Measurements from ENCODE around the gene SSR4. TPM values are rescaled to one million over a fixed set of nuclear protein-coding genes. Genes with fewer than 3 reads are reported as not detected.

SSR4 gene
- total RNA-seq, 4 donors from 2014 or later: 100 to 115 (median 109) TPM

- intact Hi-C loops (cut with DNase I): no loop called here
- no peaks in the 10 kb centered on the region for H3K27me3 ChIP-seq
- H3K36me3 ChIP-seq: no peaks in the 10 kb centered on the region
- no peak overlapping the region for H3K4me3 ChIP-seq
- no peaks in the 10 kb centered on the region for H3K9me3 ChIP-seq
- H3K4me1 ChIP-seq: peaks cover 1 to 23% (median 18%) of the 10 kb centered on the region in 4 donors
- no peak for DNase-seq (ENCODE audit: extremely low spot score)
- WGBS: 84% methylated on average over 8 of the region's 10 CpGs
- no peak overlapping the region for H3K27ac ChIP-seq (replicated peaks in 1 of 4)
- no peak for TF ChIP-seq EP300 (IDR thresholded peaks at IDR 0.05)
- TF ChIP-seq POLR2AphosphoS5 (IDR thresholded peaks at IDR 0.05): no peak
- no peak for TF ChIP-seq CTCF (IDR thresholded peaks at IDR 0.05)
- TF ChIP-seq POLR2A (IDR thresholded peaks at IDR 0.05; ENCODE audit: low read depth): no peak
These were observed 29.9 kb downstream of the SSR4 start for GRCh38 chrX:153824348-153824747.

- intact Hi-C loops (cut with DNase I): no loop called here
- Histone ChIP-seq H3K4me3 (no peak overlapping the region), H3K9me3 (no peaks in the 10 kb centered on the region), H3K27me3 (peaks cover 0 to 5% (median 0%) of the 10 kb centered on the region in 4 donors), H3K27ac (replicated peaks in 1 of 4) (no peak overlapping the region), H3K36me3 (no peaks in the 10 kb centered on the region), H3K4me1 (peaks cover 8 to 25% (median 20%) of the 10 kb centered on the region in 4 donors)
- TF ChIP-seq EP300 (IDR thresholded peaks at IDR 0.05) (no peak), POLR2A (IDR thresholded peaks at IDR 0.05; ENCODE audit: low read depth) (no peak), POLR2AphosphoS5 (IDR thresholded peaks at IDR 0.05) (no peak), CTCF (IDR thresholded peaks at IDR 0.05) (no peak)
- DNase-seq (ENCODE audit: extremely low spot score): no peak
- WGBS: 77% methylated on average over 7 of the region's 8 CpGs
These were observed 30.6 kb downstream of the SSR4 start for GRCh38 chrX:153825042-153825441.

GRCh38 chrX:153827016-153827415, 32.5 kb downstream of the SSR4 start:
- Histone ChIP-seq H3K27ac (replicated peaks in 1 of 4) (no peak overlapping the region), H3K36me3 (no peaks in the 10 kb centered on the region), H3K9me3 (no peaks in the 10 kb centered on the region), H3K27me3 (peaks cover 0 to 5% (median 0%) of the 10 kb centered on the region in 4 donors), H3K4me1 (peaks cover 10 to 33% (median 25%) of the 10 kb centered on the region in 4 donors), H3K4me3 (no peak overlapping the region)
- WGBS: 67% methylated on average over 3 of the region's 3 CpGs
- no peak for TF ChIP-seq EP300 (IDR thresholded peaks at IDR 0.05)
- no peak for TF ChIP-seq POLR2AphosphoS5 (IDR thresholded peaks at IDR 0.05)
- no peak for TF ChIP-seq POLR2A (IDR thresholded peaks at IDR 0.05; ENCODE audit: low read depth)
- TF ChIP-seq CTCF (IDR thresholded peaks at IDR 0.05): no peak
- DNase-seq (ENCODE audit: extremely low spot score): no peak
- intact Hi-C loops (cut with DNase I): no loop called here

- WGBS: 59% methylated on average over 8 of the region's 9 CpGs
- peak overlapping the region in 2 of 4 donors; percentile 59 to 67 for H3K4me3 ChIP-seq
These were observed 33.4 kb downstream of the SSR4 start for GRCh38 chrX:153827903-153828302.

More at GRCh38 chrX:153827903-153828302, 33.4 kb downstream of the SSR4 start:
- Histone ChIP-seq H3K27ac (replicated peaks in 1 of 4) (peak overlapping the region; percentile 68 to 75 (median 74)), H3K9me3 (no peaks in the 10 kb centered on the region), H3K27me3 (peaks cover 0 to 5% (median 0%) of the 10 kb centered on the region in 4 donors), H3K4me1 (peaks cover 10 to 33% (median 25%) of the 10 kb centered on the region in 4 donors), H3K36me3 (no peaks in the 10 kb centered on the region)
- intact Hi-C loops (cut with DNase I): no loop called here
- TF ChIP-seq CTCF (IDR thresholded peaks at IDR 0.05) (no peak), POLR2AphosphoS5 (IDR thresholded peaks at IDR 0.05) (no peak), EP300 (IDR thresholded peaks at IDR 0.05) (no peak), POLR2A (IDR thresholded peaks at IDR 0.05; ENCODE audit: low read depth) (no peak)
- DNase-seq (ENCODE audit: extremely low spot score): no peak
